Stimulated activated CD8-positive, alpha-beta memory T cell treated with anti-CD3 and anti-CD28 coated beads, Interleukin-15, amount 100 ng/mL, for 4 hours (primary cell): ENCODE data around the gene POU2AF2.
"Not testable (repeated sequence)": the region's sequence is repeated elsewhere in the genome, so short reads cannot be mapped to it uniquely, and the experiment has no call there.

Source experiments
- DNase-seq, 2 donors: peaks; one replicate each; pipeline ENCODE4 v3.0.0-alpha.2; 2020; ENCODE audit warnings: low read depth in 2 of 2

POU2AF2 gene, protein sequence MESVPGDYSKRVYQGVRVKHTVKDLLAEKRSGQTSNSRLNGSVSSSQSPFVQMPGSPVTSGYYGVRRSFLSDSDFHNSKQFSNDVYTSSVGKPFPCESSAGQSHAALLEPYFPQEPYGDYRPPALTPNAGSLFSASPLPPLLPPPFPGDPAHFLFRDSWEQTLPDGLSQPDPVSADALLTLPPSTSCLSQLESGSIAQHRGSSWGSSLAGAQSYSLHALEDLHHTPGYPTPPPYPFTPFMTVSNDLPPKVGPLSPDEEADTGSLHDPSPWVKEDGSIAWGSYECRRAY

DNA sequence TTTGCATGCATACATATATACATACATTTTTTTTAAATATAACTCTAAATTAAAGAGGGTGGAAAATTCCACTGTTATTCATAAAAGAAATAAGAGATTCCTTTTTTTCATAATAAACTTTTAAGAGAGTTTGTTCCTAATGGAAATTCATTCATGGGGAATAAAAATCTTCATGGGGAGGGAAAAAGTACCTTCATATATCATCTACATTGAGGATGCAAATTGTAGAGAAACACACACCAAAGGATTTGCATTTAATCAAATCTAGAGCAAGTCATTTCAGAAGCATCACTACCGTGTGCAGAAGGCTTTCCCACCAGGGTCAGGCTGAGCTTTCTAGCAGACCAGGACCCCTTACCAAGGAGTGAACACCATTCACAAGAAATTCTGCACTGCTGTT lies at the start of gene POU2AF2:
TSS of gene POU2AF2 (plus strand) at position 301 of the 400 bp plus-strand sequence. CDS start 129 bp downstream, outside the sequence.
- DNase-seq, result no peak

DNA sequence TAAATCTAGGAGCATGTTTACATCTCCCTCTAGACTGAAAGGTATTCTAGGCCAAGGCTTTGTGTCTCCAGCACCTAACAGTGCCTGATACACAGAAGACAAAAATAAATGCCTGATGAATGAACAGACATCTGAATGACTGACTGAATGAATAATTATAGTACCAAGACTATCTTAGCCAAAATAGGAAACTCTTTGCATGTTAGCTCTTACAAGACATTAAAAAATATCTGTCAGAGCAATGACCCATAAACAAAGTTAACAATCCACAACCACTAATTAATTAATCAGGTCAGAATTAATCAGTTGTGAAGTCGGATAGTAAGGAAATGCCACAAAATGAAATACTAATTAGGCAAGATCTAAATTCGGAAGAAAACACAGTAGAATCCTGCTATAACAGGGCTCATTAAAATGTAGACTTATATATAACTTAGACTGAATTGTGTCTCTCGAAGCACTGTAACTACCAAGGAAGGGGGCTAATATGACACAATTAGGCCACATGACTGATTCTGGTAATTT lies 45.5 kb upstream of the POU2AF2 start:
- no peak for DNase-seq

DNA sequence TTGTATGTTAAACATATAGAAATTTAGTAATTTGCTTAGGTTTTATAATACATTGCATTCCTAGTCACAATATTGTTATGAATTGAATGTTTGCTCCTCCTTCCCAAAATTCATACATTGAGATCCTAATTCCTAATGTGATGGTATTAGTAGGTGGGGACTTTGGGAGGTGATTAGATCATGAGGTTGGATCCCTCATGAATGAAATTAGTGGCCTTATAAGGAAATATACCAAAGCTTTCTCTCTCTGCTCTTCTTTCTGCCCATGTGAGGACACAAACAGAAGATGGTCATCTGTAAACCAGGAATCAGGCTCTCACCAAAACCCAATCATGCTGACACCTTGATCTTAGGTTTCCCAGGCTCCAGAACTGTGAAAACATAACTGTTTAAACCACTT lies 41.3 kb upstream of the POU2AF2 start:
- no peak for DNase-seq

DNA sequence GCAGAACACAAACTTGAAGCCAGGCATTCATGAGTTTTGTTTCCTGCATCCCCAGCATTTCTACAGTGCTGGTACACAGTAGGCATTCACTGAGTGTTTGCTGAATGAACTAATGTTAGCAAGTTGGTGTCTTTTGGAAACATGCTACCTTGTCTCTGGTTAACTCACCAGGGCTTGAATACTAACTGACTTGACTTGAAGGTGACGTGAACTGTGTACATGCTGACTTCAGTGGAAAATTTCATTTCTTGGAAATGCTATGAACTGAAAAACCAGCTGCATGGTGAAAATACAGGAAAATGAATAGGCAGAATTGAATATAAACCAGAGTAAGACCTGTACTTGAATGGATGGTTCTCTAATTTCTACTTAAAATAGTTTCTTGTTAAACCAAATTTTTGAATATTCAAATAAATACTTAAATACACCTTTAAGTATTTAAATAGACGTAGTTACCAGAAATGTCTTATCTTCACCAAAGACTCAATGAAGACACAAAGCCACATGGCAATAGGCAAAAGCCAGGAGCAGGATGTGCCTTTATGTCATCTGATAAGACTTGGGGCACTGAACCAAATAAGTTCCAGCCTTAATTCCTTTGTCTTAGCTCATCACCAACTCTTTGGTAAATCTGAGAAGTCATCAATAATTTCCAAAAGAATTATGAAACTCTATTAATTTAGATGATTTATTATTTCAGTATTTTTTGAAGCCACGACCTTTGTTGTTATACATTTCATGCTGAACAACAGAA lies 39.7 kb upstream of the POU2AF2 start:
- no peak for DNase-seq

DNA sequence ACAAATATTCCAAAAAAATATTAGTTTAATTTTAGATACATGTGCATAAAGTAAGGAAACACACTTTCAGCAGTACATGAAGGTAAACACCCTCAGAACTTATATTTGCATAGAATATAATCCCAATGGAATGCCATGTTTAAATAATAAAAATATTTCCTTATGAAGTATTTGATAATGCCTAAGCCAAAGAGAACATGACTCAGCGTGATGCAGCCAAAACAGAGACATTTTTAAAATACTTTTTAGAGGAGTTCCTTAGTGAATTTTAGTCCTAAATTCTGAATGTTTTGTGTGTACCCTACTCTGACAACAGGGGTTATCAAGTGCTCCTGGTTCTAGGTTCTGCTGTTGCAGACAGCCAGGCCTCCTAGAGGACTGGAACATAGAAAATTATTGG lies 39.1 kb upstream of the POU2AF2 start:
- no peak for DNase-seq

DNA sequence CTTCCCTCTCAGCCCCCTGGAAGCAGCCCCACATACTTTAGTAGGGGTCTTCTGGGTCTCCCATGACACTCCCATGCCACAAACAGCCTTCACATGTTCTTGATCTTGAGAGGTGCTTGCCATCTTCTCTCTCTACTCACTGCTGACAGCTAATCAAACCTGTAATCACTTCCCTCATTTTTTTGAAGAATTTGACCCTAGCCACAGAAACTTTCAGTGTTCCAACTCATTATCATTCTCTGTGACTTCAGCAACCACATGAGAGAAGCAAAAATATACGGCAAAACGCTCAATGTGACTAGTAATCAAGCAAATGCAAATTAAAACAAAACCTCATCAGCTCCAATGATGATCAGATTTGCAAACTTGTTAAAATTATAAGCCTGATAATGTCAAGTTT lies 38.3 kb upstream of the POU2AF2 start:
- no peak for DNase-seq

DNA sequence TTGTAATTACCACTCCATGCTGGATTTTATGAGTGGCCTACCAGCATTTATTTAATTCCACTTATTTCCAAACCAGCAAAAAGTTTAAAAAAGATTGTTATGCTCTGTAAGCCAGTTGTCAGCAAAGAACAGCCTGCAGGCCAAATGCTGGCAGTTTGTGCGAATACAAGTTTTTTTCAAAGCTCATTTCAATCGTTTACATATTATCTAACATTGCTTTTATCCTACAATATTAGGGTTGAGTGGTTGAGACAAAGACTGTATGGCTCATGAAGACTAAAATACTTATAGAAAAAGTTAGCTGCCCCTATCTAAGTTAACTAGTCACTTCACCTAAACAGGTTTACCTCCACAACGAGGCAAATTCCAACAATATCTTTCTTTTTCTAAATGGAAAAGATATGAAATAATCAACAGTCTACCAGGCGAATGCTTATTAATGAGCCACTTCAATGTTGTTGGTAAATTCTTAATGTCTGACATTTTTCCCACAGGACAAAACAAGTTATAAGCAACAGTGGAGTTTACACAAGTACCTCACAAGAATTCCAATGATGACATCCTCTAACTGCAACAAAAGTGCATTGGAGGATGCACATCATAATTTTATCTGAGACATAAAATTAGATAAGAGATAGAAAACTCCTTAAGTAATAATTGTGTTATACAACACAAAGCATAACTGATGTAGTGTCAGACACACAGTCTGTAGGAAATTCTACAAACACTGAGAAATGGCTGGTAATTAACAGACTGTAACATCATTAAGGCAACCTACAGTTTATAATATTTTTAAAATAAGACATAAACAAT lies 35.8 kb upstream of the POU2AF2 start:
- DNase-seq, result no peak

DNA sequence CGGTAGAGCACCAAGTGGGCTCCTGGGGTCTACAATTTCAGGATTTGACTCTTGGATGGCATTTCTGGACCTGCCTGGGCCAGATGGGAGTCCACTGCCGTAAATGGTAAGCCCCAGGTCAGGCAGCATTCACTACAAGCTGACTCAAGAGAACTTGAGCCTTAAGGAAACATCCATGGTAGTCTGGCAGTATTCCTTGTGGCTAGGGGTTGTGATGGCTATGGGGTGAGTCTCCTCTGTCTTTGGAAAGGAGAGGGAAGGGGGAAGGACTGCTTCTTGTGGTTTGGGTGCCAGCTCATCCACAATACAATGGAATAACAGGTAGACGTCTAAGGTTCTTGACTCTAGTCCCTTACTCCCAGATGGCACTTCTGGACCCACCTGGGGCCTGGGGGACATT lies 32.3 kb upstream of the POU2AF2 start:
- DNase-seq, result no peak

DNA sequence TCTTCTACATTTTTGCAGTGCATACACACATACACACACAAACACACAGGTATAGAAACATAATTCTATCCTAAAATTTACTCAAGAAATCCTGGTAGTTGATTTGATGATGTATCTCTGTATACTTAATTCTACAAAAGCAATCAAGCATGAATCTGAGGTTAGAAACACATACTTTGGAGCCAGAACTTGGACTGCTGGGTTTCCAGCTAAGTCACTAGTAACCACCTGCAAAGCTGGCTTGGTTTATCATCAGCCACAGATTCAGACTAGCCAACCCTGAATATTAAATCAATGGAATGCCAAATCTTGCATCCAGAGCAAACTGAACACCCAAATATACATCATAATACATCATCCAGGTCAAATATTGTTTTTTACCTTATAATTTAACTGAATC lies 24.8 kb upstream of the POU2AF2 start:
- no peak for DNase-seq

DNA sequence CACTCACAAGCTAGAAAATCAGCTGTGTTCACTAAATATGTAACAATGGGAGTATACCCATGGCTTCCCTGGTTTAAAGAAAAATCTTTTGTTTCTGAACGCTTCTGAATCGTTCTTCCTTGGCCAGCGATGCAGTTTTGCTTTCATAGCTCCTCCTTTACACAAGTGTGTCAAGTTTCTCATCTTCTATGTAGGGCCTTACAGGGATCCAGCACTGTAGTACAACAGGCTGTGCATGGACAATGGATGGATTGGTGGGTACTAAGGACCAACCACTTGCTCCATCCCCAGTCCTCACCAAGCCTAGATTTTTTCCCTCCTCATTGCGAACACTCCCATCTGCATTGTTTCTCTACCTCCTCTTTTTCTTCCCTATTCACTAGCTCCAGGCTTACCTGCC lies 24.3 kb upstream of the POU2AF2 start:
- DNase-seq, result no peak

DNA sequence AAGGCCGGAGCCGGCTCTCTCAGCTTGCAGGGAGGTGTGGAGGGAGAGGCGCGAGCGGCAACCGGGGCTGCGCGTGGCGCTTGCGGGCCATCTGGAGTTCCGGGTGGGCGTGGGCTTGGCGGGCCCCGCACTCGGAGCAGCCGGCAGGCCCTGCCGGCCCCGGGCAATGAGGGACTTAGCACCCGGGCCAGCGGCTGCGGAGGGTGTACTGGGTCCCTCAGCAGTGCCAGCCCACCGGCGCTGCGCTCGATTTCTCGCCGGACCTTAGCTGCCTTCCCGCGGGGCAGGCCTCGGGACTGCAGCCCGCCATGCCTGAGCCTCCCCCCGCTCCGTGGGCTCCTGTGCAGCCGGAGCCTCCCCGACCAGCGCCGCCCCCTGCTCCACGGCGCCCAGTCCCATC lies 23.6 kb upstream of the POU2AF2 start:
- not testable (repeated sequence) for DNase-seq

DNA sequence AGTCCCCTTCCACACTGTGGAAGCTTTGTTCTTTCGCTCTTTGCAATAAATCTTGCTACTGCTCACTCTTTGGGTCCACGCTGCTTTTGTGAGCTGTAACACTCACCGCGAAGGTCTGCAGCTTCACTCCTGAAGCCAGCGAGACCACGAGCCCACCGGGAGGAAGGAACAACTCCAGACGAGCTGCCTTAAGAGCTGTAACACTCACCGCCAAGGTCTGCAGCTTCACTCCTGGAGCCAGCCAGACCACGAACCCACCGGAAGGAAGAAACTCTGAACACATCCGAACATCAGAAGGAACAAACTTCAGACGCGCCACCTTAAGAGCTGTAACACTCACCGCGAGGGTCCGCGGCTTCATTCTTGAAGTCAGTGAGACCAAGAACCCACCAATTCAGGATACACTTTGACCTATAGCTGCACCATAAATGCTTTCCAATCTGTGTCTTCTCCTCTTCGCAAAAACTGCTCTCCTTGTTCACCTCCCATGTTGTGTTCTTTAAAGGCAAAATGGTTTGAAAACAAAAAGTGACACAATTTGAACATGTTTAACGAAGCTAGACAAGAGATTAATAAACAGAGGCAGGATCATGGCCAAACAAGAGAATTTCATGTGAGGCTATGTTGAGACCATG lies 22.6 kb upstream of the POU2AF2 start:
- DNase-seq, result not testable (repeated sequence)

DNA sequence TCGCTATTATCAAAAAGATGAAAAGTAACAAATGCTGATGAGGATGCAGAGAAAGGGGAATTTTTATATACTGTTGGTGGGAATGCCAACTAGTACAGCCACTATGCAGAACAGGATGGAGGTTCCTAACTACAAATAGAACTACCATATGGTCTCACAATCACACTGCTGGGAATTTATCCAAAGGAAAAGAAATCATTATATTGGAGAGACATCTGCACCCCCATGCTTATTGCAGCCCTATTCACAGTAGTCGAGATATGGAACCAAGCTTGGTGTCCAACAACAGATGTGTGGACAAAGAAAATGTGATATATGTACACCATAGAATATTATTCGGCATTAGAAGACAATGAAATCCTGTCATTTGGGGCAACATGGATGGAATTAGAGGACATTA lies 19.6 kb upstream of the POU2AF2 start:
- no peak for DNase-seq

DNA sequence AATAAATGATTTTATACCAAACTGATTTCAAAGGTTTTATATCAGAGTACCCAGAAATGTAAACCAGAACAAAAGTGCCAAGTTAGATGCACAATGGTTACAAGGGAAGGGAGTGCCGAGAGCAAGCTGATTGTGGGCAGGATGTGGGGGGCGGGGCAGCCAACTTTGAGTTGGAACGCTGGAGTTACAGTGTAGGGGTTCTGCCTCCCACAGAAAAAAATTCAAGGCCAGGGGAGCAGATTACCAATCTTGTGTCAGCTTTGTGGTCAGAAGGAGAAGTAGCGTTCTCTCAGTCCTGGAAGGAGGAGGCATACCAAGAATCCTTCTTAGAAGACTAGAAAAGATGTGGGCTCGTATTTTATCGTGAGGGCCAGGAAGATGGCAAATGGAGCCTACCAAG lies 15.9 kb upstream of the POU2AF2 start:
- no peak for DNase-seq

DNA sequence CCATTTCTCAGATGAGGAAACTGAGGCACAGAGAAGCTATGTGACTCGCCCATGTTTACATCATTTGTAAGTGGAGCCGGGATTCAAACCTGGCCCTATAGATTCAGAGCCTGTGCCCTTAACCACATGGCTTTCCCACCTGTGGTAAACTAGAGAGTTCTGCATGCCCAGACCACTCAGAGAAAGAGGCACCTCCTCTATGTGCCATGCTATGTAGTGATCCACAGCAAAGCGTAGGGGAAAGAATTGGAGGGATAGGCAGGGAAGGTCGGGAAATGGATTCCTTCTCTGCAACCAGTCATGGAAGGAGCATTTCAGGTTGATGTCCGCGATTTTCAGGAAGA lies 15.4 kb upstream of the POU2AF2 start:
- no peak for DNase-seq

DNA sequence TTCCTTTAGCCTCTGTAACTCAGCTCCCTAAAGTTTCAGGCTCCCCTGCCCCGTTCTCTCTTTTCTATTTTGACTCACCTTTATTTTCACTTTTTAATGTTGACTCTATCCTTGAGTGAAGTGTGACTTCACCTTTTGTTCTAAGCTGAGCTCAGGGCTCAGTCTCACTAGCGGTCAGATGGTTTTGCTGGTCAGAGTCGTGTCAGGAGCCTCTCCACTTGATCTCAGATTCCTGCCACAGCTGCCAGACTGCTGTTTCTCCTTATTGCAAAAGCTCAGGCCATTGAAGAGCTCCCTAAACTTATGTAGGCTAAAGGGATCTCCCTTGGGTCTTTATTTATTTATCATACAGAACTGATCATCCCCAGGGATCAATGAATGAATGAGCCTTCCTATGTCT lies 13.7 kb upstream of the POU2AF2 start:
- DNase-seq, result no peak

DNA sequence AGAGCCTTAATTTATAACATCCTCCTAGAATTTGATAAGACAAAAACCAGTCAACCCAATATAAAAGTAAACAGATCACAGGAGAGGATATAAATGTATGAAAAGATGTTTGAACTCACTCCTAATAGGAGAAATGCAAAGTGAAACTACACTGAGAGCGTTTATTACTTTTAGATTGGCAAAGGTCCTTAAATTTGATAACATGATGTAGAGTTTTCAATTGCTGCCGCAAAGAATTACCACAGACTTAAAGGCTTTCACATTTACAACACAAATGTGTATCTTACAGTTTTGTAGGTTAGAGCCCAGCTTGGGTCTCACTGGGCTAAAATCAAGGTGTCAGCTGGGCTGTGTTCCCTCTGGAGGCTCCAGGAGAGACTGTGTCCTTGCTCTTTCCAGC lies 9.1 kb upstream of the POU2AF2 start:
- DNase-seq, result no peak

DNA sequence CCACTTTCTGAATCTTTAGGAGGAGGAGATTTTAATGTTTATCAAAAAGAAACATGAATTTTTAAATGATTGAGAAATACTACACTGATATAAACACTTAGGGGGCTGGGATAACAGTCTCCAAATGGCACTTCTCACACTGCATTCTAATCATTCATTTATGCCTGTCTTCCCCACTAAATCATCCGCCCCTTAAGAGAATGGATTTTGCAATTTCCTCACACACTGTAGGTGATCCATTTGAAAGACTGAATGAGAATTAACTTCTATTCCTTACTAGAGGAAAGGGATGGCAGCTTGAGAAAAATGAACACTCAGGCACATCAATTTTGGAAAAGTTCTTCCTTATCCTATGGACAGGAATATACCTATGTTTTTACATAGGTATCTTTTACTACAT lies 7.6 kb upstream of the POU2AF2 start:
- no peak for DNase-seq

DNA sequence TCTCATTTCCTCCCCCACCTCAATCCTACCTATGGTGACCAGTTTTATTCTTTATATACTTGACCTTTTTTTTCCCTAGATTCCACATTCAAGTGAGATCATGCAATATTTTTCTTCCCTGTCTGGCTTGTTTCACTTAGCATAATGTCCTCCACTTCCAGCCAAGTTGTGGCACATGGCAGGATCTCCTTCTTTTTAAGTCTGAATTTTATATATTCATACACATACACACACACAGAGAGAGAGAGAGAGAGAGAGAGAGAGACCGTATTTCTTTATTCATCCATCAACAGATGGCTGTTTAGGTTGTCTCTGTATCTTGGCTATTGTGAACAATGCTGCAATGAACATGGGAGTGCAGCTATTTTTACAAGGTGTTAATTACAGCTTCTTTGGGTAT lies 1.4 kb downstream of the POU2AF2 start:
- DNase-seq, result no peak

DNA sequence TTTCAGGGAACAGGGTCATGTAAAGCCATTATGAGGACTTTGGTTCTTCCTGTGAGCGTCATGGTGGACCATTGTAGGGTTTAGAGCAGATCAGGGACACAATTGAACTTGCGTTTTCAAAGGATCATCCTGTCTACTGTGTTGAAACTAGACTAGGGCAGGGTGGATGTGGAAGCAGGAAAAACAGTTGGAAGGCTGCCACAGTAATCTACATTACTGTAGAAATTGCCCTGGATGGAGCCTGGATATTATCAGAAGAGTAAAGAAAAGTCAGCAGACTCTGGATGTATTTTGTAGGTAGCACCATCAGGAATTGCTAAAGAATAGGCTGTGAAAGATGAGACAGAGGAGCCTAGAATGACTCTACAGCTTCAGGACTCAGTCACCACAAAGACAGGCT lies 5.4 kb downstream of the POU2AF2 start:
- no peak for DNase-seq

DNA sequence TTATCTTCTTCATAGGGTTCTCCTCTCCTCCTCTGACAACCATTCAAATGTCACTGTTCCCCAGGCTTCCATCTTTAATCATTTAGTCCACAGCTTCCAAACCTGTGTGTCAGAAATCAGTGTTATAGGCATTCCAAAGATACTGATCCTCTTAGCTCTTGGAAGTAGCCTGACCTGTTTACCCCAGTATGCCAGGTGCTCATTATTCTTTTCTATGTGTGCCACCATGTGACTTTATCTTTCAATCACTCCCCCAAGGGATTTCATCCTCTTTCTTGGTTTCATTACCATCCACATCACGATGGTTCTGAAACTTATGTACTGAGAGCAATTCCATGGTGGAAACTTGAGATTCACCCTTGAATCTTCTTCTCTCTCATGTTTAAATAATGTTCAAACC lies 7.6 kb downstream of the POU2AF2 start:
- DNase-seq, result no peak

DNA sequence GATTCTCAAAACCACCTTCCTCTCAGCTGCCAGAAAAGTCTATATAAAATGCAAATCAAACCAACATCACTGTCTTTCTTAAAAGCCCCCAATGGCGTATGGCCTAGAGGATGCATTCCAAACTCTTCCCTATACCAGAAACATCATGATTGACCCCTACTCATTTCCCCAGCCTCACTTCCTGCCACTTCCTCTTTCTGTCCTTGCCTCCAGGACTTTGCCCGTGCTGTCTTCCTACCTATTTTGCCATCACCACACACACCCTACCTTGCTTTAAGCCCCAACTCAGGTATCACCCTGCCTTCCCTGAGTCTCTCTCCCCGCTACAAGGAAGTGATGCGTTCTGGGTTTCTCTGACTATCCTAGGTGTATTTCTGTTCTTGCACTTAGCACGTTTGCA lies 8.1 kb downstream of the POU2AF2 start:
- no peak for DNase-seq
